GM19239 (cell line): ENCODE measurements around the gene COX5B.
"Not testable (repeated sequence)": the region's sequence is repeated elsewhere in the genome, so short reads cannot be mapped to it uniquely, and the experiment has no call there.

Source experiments
- DNase-seq: peaks from one replicate; pipeline ENCODE4 v3.0.0; 2011; ENCODE audit warnings: low spot score; ENCODE audit not compliant: insufficient read length
- FAIRE-seq: peaks from 2 replicates; lab custom pipeline; 2011; peaks lifted over from hg19 to GRCh38; lab: Jason Lieb, UNC

Gene COX5B, protein sequence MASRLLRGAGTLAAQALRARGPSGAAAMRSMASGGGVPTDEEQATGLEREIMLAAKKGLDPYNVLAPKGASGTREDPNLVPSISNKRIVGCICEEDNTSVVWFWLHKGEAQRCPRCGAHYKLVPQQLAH

GRCh38 chr2:97645695-97646629 is at the start of gene COX5B:
Gene COX5B (plus strand): TSS chr2:97646062. CDS start chr2:97646087, 25 bp downstream.
- DNase-seq = peak; percentile 98
- FAIRE-seq = peak; percentile 97

DNA sequence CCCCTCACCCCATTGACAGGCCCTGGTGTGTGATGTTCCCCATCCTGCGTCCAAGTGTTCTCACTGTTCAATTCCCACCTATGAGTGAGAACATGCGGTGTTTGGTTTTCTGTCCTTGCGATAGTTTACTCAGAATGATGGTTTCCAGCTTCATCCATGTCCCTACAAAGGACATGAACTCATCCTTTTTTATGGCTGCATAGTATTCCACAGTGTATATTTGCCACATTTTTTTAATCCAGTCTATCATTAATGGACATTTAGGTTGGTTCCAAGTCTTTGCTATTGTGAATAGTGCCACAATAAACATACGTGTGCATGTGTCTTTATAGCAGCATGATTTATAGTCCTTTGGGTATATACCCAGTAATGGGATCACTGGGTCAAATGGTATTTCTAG is 49.7 kb upstream of the COX5B start:
- not testable (repeated sequence) for DNase-seq

GRCh38 chr2:97601537-97601936 is 44.3 kb upstream of the COX5B start:
- FAIRE-seq, DNase-seq: not testable (repeated sequence)

More for the DNA sequence above, 49.7 kb upstream of the COX5B start:
- not testable (repeated sequence) for FAIRE-seq

GRCh38 chr2:97605109-97605508 is 40.8 kb upstream of the COX5B start:
- not testable (repeated sequence) for FAIRE-seq

GRCh38 chr2:97605524-97606339 is 40.1 kb upstream of the COX5B start:
- DNase-seq, FAIRE-seq: not testable (repeated sequence)

More at GRCh38 chr2:97605109-97605508, 40.8 kb upstream of the COX5B start:
- not testable (repeated sequence) for DNase-seq

GRCh38 chr2:97608745-97609144 is 37.1 kb upstream of the COX5B start:
- not testable (repeated sequence) for DNase-seq, FAIRE-seq

GRCh38 chr2:97611895-97612294 is 34.0 kb upstream of the COX5B start:
- DNase-seq, FAIRE-seq: not testable (repeated sequence)

- not testable (repeated sequence) for FAIRE-seq, DNase-seq
Measured at GRCh38 chr2:97615746-97616145, 30.1 kb upstream of the COX5B start.

DNA sequence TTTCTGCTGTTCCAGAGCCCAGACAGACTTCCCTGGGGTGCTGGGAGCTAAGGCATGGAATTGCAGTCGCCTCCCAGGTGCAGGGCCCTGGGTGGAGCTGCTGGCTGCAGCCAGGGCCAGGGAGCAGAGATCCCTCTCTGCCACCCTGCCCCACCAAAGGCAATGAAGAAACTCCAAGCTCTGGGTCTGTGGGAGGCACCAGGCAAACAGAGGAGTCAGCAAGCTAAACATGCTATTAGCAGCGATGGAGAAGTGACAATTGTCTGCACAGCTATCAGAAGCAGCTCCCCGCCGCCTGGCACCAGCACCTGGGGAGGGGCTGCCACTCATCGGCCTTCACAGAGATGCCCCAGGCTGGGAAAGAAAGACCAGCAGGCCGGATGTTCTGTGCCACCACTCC is 28.0 kb upstream of the COX5B start:
- FAIRE-seq = no peak
- no peak for DNase-seq

DNA sequence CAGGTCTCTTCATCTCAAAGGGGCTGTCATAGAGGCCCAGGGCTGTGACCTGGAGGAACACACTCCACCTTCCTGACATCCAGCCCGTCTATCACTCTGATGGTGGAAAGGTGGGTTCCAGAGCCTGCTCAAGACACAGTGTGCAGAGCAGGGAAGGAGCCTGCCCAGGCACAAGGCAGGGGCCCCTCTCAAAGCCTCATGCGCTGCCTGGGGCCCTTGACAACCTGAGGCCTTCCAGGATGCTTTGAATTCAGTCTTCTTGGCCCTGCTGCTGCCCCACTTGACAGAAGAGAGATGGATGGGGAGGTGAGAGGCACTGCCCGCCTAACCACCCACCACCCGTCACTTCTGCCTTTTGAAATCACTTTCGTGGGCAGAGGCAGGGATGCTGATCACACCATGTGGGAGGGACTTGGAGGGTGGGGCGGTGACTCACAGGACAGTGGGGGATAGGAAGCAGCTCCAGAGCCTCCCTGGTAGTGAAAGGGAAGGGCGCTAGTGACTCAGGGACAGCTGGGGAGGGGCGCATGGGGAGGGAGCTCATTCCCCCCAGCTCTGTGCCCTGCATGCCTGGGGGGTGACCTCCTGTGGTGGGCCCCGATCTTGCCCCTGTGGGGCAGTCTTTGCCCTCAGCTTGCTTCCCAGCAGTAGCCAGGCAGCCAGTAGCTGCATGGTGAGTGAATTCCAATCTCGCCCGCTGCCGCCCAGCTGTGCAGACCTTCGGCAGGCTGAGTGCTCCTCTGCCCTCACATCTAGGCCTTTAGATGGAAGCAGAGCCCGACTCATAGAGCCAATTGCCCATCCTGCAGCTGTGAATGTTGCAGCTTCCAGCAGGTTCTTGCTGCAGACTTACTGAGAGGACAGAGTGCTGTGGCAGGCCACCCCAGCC is 26.7 kb upstream of the COX5B start:
- DNase-seq, FAIRE-seq: not testable (repeated sequence)

DNA sequence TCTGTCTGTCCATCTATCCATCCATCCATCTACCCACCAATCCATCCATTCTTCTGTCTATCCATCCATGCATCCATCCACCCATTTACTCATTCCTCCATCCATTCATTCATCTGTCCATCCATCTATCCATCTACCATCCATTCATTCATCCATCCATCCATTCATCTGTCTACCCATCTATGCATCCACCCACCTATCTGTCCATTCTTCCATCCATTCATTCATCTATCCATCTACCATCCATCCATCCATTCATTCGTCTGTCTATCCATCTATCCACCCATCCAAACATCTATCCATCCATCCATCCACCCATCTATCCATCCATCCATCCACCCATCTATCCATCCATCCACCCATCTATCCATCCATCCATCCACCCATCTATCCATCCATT is 25.4 kb upstream of the COX5B start:
- FAIRE-seq, DNase-seq: not testable (repeated sequence)

DNA sequence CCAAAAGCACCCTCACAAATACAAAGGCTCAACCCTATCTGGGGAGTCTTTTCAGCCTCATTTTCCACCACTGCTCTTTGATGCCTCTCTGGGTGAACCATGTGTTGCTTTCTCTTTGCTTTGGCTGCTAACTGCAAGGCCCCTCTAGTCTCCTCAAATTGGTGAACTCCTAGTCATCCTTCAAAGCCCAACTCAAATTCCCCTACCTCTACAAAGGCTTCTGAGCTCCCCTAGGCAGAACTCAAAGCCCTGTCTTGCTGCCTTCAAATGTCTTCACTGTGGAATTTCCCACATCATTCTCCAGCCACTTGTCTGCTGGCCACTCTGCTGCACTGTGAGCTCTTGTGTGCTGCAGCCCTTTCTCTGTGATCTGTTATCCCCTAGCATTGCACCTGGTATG is 22.9 kb upstream of the COX5B start:
- not testable (repeated sequence) for FAIRE-seq, DNase-seq

DNA sequence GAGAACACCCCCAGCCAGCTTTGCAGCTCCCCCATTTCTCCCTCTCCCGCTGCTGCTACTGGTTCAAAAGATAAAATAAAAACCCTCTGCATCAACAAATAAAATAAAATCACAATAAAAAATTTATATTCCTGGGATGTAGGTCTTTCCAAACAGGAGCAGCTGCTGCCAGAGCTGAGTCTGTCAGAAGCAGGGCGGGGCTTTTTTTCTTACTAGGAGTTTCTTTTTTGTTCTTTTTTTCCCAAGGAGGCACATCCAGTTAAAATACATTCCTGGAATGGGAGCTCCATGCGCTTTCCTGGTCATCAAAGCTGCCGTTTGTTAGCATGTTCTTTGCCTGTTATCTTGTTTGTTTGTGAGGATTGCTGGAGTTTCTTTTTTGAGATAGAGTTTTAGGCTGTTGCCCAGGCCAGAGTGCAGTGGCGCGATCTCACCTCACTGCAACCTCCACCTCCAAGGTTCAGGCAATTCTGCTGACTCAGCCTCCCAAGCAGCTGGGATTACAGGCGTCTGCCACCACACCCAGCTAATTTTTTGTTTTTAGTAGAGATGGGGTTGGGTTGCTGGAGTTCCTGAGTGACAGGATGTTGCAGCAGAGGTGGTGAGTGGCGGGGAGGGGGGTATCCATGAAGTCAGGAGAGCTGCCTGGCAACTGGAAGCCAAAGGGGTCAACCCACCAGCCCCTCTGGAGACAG is 20.4 kb upstream of the COX5B start:
- DNase-seq, FAIRE-seq: not testable (repeated sequence)

- not testable (repeated sequence) for FAIRE-seq
Measured at GRCh38 chr2:97626049-97626430, 19.8 kb upstream of the COX5B start.

GRCh38 chr2:97644023-97644717 is 1.7 kb upstream of the COX5B start:
- FAIRE-seq = no peak
- no peak for DNase-seq

More at GRCh38 chr2:97626049-97626430, 19.8 kb upstream of the COX5B start:
- not testable (repeated sequence) for DNase-seq

DNA sequence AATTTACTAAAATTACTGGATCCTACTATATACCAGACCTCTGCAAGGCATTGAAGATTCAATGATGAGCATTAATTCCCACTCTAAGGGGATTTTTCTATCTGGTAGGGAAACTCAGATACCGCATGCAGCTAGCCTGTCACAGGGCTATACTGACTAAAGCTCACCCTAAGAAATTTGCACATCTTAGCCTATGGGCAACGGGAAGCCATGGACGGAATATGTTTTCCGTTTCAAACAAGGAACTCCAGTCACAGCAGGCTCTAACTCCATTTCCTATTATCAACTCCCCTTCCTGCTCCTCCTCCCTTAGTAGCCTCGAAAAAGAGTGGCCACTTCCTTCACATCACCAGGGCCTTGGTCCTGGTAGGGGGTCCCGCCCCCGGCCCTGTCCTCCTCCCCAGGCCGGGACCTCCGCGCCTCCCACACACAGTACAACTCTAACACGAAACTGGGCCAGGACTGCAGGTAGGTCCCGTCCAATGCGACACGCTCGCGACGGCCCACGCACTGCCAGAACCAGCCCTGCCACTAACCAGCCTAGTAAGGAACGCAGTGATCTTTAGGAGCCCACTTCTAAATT is 659 bp upstream of the COX5B start:
- no peak for DNase-seq

DNA sequence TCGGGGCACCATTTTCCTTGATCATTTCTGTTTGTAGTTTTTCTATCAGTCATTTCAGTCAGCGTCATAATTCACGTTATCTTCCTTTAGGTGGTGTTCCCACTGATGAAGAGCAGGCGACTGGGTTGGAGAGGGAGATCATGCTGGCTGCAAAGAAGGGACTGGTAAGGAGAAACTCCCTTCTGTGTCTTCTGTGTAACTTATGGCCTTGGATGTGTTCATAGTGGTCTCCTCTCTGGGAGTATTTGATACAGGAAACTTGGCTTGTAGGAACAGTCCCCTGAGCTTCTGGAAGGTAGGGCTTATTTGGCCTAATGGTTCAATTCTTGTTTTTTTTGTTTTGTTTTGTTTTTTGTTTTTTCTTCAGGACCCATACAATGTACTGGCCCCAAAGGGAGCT is 1.1 kb downstream of the COX5B start:
- FAIRE-seq = no peak
- no peak for DNase-seq

More for the DNA sequence above, 659 bp upstream of the COX5B start:
- FAIRE-seq = no peak

GRCh38 chr2:97651114-97651513 is 5.3 kb downstream of the COX5B start:
- FAIRE-seq (no peak), DNase-seq (no peak)
